Lower leg skin (tissue), 3 donors: ENCODE results near the gene BMP6.

Experiments used
- CTCF ChIP-seq, 3 donors: fragments of 450-650 bp; IDR thresholded peaks; one replicate each; pipeline ENCODE4 v1.5.1; 2016; ENCODE audit warnings: antibody characterized with exemption in 3 of 3, mild to moderate bottlenecking in 3 of 3, moderate library complexity in 2 of 3
- POLR2A ChIP-seq, 2 donors: fragments of 450-650 bp; IDR thresholded peaks; one replicate each; pipeline ENCODE4 v1.6.1; 2016 to 2017; ENCODE audit warnings: antibody characterized with exemption in 2 of 2, mild to moderate bottlenecking in 1 of 2, moderate library complexity in 1 of 2

- no peak for TF ChIP-seq CTCF (IDR thresholded peaks at IDR 0.05)
- no peak for TF ChIP-seq POLR2A (IDR thresholded peaks at IDR 0.05)
These were observed 180.8 kb downstream of the BMP6 start for GRCh38 chr6:7906741-7907140.
